ENCODE results near the gene AOPEP. TPM values are rescaled to one million over a fixed set of nuclear protein-coding genes. Genes with fewer than 3 reads are reported as not detected.

AOPEP gene
- total and polyA plus RNA-seq, 2 of the 13 experiments (the other 11 are each of a cell fraction or from before 2014, with no cell fraction given) = 22.2 to 41.6 TPM

DNA sequence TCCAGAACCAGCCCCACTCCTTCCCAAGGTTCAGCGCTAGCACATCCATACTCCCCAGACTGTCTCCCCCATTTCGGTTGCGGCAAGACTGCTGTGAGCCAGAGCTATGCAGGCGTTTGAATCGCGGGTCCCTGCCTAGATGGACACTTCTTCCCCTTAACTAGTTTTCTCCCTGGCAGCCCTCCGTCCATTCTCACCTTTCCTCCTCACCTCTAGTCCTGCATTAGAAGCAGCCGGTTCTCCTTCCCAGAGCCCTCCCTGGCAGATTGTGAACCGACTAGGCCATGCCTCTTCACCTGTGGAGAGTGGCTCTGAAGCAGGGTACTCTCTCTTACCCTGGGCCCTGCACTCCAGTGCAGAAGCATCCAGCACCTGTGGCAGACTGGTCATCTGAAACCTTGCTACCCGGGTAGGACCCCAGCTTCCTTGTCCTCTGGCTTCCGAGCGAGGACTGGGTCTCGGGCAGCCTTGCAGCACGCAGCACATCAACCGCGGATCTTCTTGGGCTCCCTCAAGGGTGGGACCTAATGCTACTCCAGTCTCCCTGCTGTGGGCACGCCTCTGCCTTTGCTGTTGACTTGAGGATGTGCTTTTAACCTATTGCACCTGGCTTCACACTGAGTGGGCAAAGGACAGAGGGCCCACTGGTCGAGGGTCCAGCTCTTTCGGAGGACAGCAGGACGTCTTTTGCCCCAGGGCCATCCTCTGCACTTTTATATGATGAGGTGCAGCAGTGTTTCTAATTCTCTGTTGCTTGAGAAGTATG lies 183.6 kb downstream of the AOPEP start:
- Histone ChIP-seq H3K27me3 (ENCODE audit: control insufficient read depth in 1 of 2, insufficient read depth in 2 of 2, low read length in 2 of 2) (no peaks in the 10 kb centered on the region), H3K9ac (ENCODE audit: insufficient read depth, low read depth, low read length) (no peak overlapping the region), H3K27ac (ENCODE audit: extremely low read length, insufficient read depth, low read length) (no peak overlapping the region), H3K36me3 (replicated peaks in 1 of 2; ENCODE audit: control insufficient read depth in 1 of 2, insufficient read depth in 2 of 2, low read length in 2 of 2) (no peaks in the 10 kb centered on the region), H3K4me1 (ENCODE audit: insufficient read depth, low read length) (peaks cover 78% of the 10 kb centered on the region), H3K4me3 (replicated peaks in 1 of 3; ENCODE audit: insufficient read depth in 1 of 3, low read depth in 2 of 3, low read length in 3 of 3) (no peak overlapping the region), H3K79me2 (ENCODE audit: insufficient read depth, low read length) (no peaks in the 10 kb centered on the region), H3K9me3 (ENCODE audit: low read length) (no peaks in the 10 kb centered on the region), H2AFZ (ENCODE audit: low read length) (no peak overlapping the region), H3K4me2 (ENCODE audit: low read depth, low read length) (no peak overlapping the region), H4K20me1 (ENCODE audit: insufficient read depth, low read length) (no peaks in the 10 kb centered on the region)
- BruUV-seq (replicated peaks) = no TSS peak
- in situ Hi-C loops (cut with HindIII; ENCODE audit: extremely low pct_ligation_motif_present, low pct_unique_long_range_greater_than_20kb) = loop anchor here (10.0 kb wide), 1 partner anchor 125 kb away; no protein-coding TSS in a partner anchor
- CTCF ChIA-PET (ENCODE audit: low intra/inter-chr PET ratio, low total read pairs) = no interaction called here
- FAIRE-seq = no peak
- WGBS (ENCODE audit: low lambda C conversion rate) = 98% methylated on average over 20 of the region's 20 CpGs
- no peak for DNase-seq (ENCODE audit: low spot score)
- POLR2A ChIA-PET = no interaction called here
- no peak for ATAC-seq
- intact Hi-C loops (cut with micrococcal nuclease; ENCODE audit: unreplicated experiment) = loop anchor here (10.0 kb wide), 1 partner anchor 125 kb away; no protein-coding TSS in a partner anchor
- TF ChIP-seq NR2F6 (IDR thresholded peaks at IDR 0.05) (no peak), NR2F6 (CRISPR knock-in tag; IDR thresholded peaks at IDR 0.05) (no peak), ARNT (IDR thresholded peaks at IDR 0.05) (no peak), ZNF556 (CRISPR knock-in tag; IDR thresholded peaks at IDR 0.05; ENCODE audit: borderline replicate concordance) (no peak), KLF16 (CRISPR knock-in tag; IDR thresholded peaks at IDR 0.05) (no peak), ZNF746 (CRISPR knock-in tag; IDR thresholded peaks at IDR 0.05) (no peak), ZFP91 (CRISPR knock-in tag; IDR thresholded peaks at IDR 0.05; ENCODE audit: borderline replicate concordance) (no peak), CBX1 (IDR thresholded peaks at IDR 0.05; ENCODE audit: low read depth) (no peak), RBFOX2 (IDR thresholded peaks at IDR 0.05; ENCODE audit: low read depth, low read length) (no peak), EHMT2 (IDR thresholded peaks at IDR 0.05; ENCODE audit: borderline replicate concordance, low read depth, low read length) (no peak), ARNT2 (CRISPR knock-in tag; IDR thresholded peaks at IDR 0.05; ENCODE audit: low read depth) (no peak), DDIT3 (CRISPR knock-in tag; IDR thresholded peaks at IDR 0.05) (no peak), ZNF225 (CRISPR knock-in tag; IDR thresholded peaks at IDR 0.05) (no peak), ZBTB43 (CRISPR knock-in tag; conservative IDR thresholded peaks at IDR 0.05) (no peak), U2AF2 (IDR thresholded peaks at IDR 0.05; ENCODE audit: low read depth, low read length) (no peak), ZBTB3 (CRISPR knock-in tag; IDR thresholded peaks at IDR 0.05; ENCODE audit: borderline replicate concordance, low read depth) (no peak)
- TF ChIP-seq, protein P1, sequence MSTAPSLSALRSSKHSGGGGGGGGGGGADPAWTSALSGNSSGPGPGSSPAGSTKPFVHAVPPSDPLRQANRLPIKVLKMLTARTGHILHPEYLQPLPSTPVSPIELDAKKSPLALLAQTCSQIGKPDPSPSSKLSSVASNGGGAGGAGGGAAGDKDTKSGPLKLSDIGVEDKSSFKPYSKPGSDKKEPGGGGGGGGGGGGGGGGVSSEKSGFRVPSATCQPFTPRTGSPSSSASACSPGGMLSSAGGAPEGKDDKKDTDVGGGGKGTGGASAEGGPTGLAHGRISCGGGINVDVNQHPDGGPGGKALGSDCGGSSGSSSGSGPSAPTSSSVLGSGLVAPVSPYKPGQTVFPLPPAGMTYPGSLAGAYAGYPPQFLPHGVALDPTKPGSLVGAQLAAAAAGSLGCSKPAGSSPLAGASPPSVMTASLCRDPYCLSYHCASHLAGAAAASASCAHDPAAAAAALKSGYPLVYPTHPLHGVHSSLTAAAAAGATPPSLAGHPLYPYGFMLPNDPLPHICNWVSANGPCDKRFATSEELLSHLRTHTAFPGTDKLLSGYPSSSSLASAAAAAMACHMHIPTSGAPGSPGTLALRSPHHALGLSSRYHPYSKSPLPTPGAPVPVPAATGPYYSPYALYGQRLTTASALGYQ (CRISPR knock-in tag; IDR thresholded peaks at IDR 0.05) = no peak
